Measurements from ENCODE around the gene SEC16A.

The SEC16A gene

DNA sequence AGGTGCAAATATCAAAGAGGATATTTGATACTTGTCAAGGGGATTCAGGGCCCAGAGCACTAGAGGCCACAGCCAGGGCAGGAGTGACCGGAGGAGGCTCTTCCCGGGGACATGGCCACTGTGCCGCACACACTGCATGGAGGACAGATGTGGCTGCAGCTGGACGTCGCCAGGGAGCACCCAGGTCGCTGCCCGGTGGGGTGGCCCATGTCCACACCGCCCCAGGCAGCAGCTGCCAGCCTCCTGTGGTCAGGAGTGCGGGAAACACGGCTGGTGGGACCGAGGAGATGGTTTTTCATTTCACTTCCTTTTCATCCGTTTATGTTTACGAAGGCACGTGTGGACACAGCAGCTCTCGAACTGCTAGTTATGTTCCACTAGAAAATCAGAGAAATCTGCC, 15.1 kb downstream of the SEC16A start:
- TF ChIP-seq, protein P1, sequence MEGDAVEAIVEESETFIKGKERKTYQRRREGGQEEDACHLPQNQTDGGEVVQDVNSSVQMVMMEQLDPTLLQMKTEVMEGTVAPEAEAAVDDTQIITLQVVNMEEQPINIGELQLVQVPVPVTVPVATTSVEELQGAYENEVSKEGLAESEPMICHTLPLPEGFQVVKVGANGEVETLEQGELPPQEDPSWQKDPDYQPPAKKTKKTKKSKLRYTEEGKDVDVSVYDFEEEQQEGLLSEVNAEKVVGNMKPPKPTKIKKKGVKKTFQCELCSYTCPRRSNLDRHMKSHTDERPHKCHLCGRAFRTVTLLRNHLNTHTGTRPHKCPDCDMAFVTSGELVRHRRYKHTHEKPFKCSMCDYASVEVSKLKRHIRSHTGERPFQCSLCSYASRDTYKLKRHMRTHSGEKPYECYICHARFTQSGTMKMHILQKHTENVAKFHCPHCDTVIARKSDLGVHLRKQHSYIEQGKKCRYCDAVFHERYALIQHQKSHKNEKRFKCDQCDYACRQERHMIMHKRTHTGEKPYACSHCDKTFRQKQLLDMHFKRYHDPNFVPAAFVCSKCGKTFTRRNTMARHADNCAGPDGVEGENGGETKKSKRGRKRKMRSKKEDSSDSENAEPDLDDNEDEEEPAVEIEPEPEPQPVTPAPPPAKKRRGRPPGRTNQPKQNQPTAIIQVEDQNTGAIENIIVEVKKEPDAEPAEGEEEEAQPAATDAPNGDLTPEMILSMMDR (IDR thresholded peaks at IDR 0.05; ENCODE audit: borderline replicate concordance, control extremely low read depth, extremely low read depth, insufficient read depth, missing control alignments), result no peak
- DNase-seq (ENCODE audit: low spot score), result no peak
- in situ Hi-C loops (cut with MboI; ENCODE audit: low sequenced_read_pairs, unreplicated experiment), result no loop called here

DNA sequence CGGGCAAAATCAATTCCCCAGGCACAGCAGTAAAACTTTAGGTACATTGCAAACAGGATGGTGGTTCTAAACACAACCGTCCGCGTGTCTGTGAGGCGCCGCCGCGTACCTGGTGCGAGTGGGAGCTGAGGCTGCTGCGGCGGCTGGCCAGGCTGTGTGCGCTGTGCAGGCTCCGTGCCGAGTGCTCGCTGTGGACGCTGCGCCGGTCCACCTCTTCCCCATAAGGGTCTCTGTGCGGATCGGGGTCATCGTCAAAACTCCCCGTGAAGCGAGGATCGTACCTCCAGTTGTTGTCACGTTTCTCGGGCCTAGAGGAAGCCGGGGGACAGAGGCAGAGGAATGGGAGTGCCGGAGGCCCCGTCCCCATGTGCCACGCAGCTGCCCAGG, 16.7 kb downstream of the SEC16A start:
- DNase-seq (ENCODE audit: low spot score), result no peak
- TF ChIP-seq, protein P1 (IDR thresholded peaks at IDR 0.05; ENCODE audit: borderline replicate concordance, control extremely low read depth, extremely low read depth, insufficient read depth, missing control alignments), result no peak
- in situ Hi-C loops (cut with MboI; ENCODE audit: low sequenced_read_pairs, unreplicated experiment), result no loop called here

DNA sequence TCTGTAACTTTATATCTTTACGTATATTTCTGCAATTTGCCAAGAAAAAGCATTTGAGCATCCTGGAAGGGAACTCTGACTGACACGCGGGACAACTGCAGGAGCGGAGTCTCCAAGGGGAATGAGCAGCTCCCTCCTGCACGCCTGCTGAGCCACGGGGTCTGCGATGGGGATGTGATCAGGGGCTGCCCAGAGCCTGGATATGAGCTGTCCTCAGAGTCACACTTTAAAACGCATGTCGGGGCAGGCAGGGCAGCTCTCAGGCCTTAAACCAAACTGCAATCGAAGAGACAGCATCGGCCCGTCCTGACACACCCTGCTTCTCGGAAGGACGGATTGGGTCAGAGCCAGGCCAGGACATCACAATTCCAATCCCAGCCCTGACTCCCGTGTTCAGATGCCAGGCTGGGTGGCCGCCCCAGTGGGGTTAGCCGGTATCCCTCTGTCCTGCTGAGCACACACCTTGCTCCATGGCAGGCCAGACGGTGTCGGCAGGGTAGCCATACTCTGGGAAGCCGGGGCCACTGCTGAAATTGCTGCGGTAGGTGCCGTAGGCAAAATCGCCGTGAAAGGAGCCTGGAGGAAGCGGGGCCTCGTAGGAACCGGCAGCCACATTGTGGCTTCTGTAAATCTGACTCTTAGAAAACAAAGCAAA, 17.2 kb downstream of the SEC16A start:
- DNase-seq (ENCODE audit: low spot score), result no peak
- TF ChIP-seq, protein P1 (IDR thresholded peaks at IDR 0.05; ENCODE audit: borderline replicate concordance, control extremely low read depth, extremely low read depth, insufficient read depth, missing control alignments), result no peak
- in situ Hi-C loops (cut with MboI; ENCODE audit: low sequenced_read_pairs, unreplicated experiment), result no loop called here

DNA sequence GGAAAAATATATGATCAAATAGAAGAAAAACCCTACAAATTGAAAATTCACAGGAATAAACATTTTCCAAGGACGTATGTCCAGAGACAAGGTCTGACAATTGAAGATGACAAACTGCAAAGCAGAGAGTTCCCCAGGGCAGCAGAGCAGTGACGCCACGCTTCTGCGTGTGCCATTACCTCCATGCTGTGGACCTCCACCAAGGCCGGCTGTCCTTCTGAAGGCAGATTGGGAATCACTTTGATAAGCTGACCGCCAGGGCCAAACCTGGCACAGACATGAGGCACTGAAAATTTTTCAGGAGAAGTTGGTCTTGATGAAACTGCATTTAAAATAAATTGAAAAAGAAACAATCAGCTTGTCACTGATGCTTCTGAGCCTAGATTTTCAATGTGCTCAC, 18.6 kb downstream of the SEC16A start:
- TF ChIP-seq, protein P1 (IDR thresholded peaks at IDR 0.05; ENCODE audit: borderline replicate concordance, control extremely low read depth, extremely low read depth, insufficient read depth, missing control alignments), result no peak

DNA sequence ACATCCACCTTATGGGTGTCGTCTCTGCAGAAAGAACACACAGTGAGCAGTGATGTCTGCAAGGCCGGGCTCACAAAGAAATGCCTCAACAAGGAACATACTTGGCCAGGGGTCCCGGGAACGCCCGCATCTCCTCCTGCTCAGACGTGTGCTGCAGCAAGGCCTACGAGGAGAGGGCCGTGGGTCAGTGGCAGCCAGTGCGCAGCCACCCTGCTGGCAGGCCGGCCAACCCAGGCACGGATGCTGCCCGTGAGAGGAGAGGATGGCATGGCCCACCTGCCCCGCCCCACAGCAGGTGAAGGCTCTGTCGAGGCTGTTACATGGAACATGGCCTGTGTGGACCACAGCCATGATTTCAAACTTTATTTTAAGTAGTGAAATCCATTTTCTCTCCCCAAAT, 19.3 kb downstream of the SEC16A start:
- DNase-seq (ENCODE audit: low spot score), result no peak
- in situ Hi-C loops (cut with MboI; ENCODE audit: low sequenced_read_pairs, unreplicated experiment), result no loop called here
- TF ChIP-seq, protein P1 (IDR thresholded peaks at IDR 0.05; ENCODE audit: borderline replicate concordance, control extremely low read depth, extremely low read depth, insufficient read depth, missing control alignments), result no peak

More for the DNA sequence above, 18.6 kb downstream of the SEC16A start:
- in situ Hi-C loops (cut with MboI; ENCODE audit: low sequenced_read_pairs, unreplicated experiment), result no loop called here
- no peak for DNase-seq (ENCODE audit: low spot score)

DNA sequence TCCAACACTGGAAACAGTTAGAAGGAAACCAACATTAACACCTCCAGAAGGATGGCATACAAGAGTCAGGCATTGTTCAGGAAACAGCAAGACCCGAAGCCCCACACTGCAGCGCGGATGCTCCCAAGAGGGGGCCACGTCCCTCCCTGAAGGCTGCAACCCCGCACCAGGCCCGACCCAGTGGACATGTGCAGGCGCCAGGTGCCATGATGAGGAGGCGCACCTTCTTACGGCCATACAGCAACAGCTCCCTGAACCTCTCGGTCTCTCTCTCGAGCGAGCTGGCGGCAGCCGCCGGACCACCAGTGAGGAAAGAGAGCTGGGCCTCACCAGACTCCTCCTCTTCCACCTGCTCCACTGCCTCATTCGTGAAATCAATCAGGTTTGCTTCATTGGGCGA, 20.2 kb downstream of the SEC16A start:
- TF ChIP-seq, protein P1 (IDR thresholded peaks at IDR 0.05; ENCODE audit: borderline replicate concordance, control extremely low read depth, extremely low read depth, insufficient read depth, missing control alignments), result no peak
- in situ Hi-C loops (cut with MboI; ENCODE audit: low sequenced_read_pairs, unreplicated experiment), result no loop called here
- no peak for DNase-seq (ENCODE audit: low spot score)

Measured in GM13976 (cell line).